Epithelial cell of esophagus (primary cell): ENCODE data around the gene ACOT8.
"Not testable (repeated sequence)": the region's sequence is repeated elsewhere in the genome, so short reads cannot be mapped to it uniquely, and the experiment has no call there.

Experiments used
- DNase-seq: peaks from one replicate; pipeline ENCODE4 v3.0.0; 2010; ENCODE audit warnings: low read depth
- H3K4me3 ChIP-seq: 2 replicates; pipeline ENCODE4 v1.5.1; 2011; ENCODE audit warnings: mild to moderate bottlenecking, low read length, control low read depth
- CTCF ChIP-seq: IDR thresholded peaks from 2 replicates; pipeline ENCODE4 v1.5.1; 2011; ENCODE audit warnings: low read depth, mild to moderate bottlenecking, low read length, control low read depth, inconsistent platforms; ENCODE audit not compliant: insufficient read depth; ENCODE audit errors: missing control alignments

Gene ACOT8

GRCh38 chr20:45857114-45857881, at the start of gene ACOT8, which contains the start of gene ZSWIM3:
Gene ACOT8 (minus strand): TSS chr20:45857392. CDS start chr20:45857315, 77 bp downstream.
Gene ZSWIM3 (plus strand): TSS chr20:45857614. CDS start chr20:45857826, 212 bp downstream.
- DNase-seq = peak; percentile 100
- H3K4me3 ChIP-seq = peak within 1 kb of the TSS; percentile 89
- no peak for TF ChIP-seq CTCF

GRCh38 chr20:45905505-45906079, 48.4 kb upstream of the ACOT8 start:
- H3K4me3 ChIP-seq = no peak overlapping the region
- peak; percentile 94 for DNase-seq
- no peak for TF ChIP-seq CTCF

- DNase-seq = no peak
- no peak overlapping the region for H3K4me3 ChIP-seq
- no peak for TF ChIP-seq CTCF
Observed at GRCh38 chr20:45904583-45905504, 47.7 kb upstream of the ACOT8 start.

- H3K4me3 ChIP-seq = no peak overlapping the region
- DNase-seq = no peak
- no peak for TF ChIP-seq CTCF
Observed at GRCh38 chr20:45902199-45902701, 45.1 kb upstream of the ACOT8 start.

- not testable (repeated sequence) for DNase-seq, H3K4me3 ChIP-seq
Observed at GRCh38 chr20:45901332-45901731, 44.1 kb upstream of the ACOT8 start.

- no peak overlapping the region for H3K4me3 ChIP-seq
- TF ChIP-seq CTCF = no peak
- no peak for DNase-seq
Observed at GRCh38 chr20:45899046-45899835, 42.0 kb upstream of the ACOT8 start.
